GM12865 (cell line): Measurements from ENCODE around the gene IL18RAP.
A peak's percentile ranks its signal among the peaks of the same experiment; 100 is the strongest.

Experiments
- DNase-seq: peaks from one replicate; pipeline ENCODE4 v3.0.0; 2010; ENCODE audit warnings: low read depth
- H3K4me3 ChIP-seq: 2 replicates; pipeline ENCODE4 v1.5.1; 2011; ENCODE audit warnings: mild to moderate bottlenecking, low read depth, low read length, control low read depth
- CTCF ChIP-seq: IDR thresholded peaks from 2 replicates; pipeline ENCODE4 v1.5.1; 2011; ENCODE audit warnings: low read length, control low read depth, low read depth, inconsistent platforms; ENCODE audit not compliant: insufficient read depth; ENCODE audit errors: missing control alignments

Gene IL18RAP

GRCh38 chr2:102449370-102449974, 26.5 kb downstream of the IL18RAP start:
- DNase-seq: peak; percentile 65
- no peak overlapping the region for H3K4me3 ChIP-seq
- peak; percentile 64 for TF ChIP-seq CTCF

- TF ChIP-seq CTCF: no peak
- no peak for DNase-seq
- H3K4me3 ChIP-seq: no peak overlapping the region
Observed at GRCh38 chr2:102451968-102452367, 29.0 kb downstream of the IL18RAP start.

- H3K4me3 ChIP-seq: no peak overlapping the region
- no peak for DNase-seq
- no peak for TF ChIP-seq CTCF
Observed at GRCh38 chr2:102453501-102453900, 30.5 kb downstream of the IL18RAP start.

GRCh38 chr2:102455061-102455670, 32.2 kb downstream of the IL18RAP start:
- DNase-seq: no peak
- TF ChIP-seq CTCF: no peak
- no peak overlapping the region for H3K4me3 ChIP-seq

- H3K4me3 ChIP-seq: no peak overlapping the region
- no peak for DNase-seq
- no peak for TF ChIP-seq CTCF
Observed at GRCh38 chr2:102460467-102460866, 37.5 kb downstream of the IL18RAP start.

GRCh38 chr2:102461188-102461587, 38.2 kb downstream of the IL18RAP start:
- TF ChIP-seq CTCF: no peak
- no peak overlapping the region for H3K4me3 ChIP-seq
- no peak for DNase-seq

- TF ChIP-seq CTCF: no peak
- DNase-seq: no peak
- no peak overlapping the region for H3K4me3 ChIP-seq
Observed at GRCh38 chr2:102463160-102463559, 40.2 kb downstream of the IL18RAP start.
